H1 (cell line): ENCODE measurements around the gene URAD. TPM values are rescaled to one million over a fixed set of nuclear protein-coding genes. Genes with fewer than 3 reads are reported as not detected.

ENCODE experiments used
- CBX8 ChIP-seq: fragments of 300-800, 300-1000 bp; sonication (generic); IDR thresholded peaks from 2 replicates; pipeline ENCODE4 v1.7.1; 2016; ENCODE audit warnings: low read depth, low read length, borderline replicate concordance
- CHD7 ChIP-seq: fragments of 300-600 bp; sonication (generic); IDR thresholded peaks from 2 replicates; pipeline ENCODE4 v1.7.1; 2012; ENCODE audit warnings: low read length, moderate library complexity, mild to moderate bottlenecking, inconsistent platforms; ENCODE audit not compliant: insufficient replicate concordance
- CTBP2 ChIP-seq: IDR thresholded peaks from 2 replicates; pipeline ENCODE4 v1.7.0; 2011; ENCODE audit warnings: borderline replicate concordance, mild to moderate bottlenecking, moderate library complexity, mixed read lengths, low read length; ENCODE audit not compliant: insufficient read depth, insufficient read length
- MAX ChIP-seq: IDR thresholded peaks from 2 replicates; pipeline ENCODE4 v1.6.1; 2012; ENCODE audit warnings: inconsistent platforms
- POLR2AphosphoS5 ChIP-seq: IDR thresholded peaks from 2 replicates; pipeline ENCODE4 v1.6.1; 2011; ENCODE audit warnings: low read depth, low read length
- polyA plus RNA-seq, 7 experiments: library from polyadenylated mRNA; depleted of rRNA in 3 of 7; stranded (reverse) in 5 of 7; unstranded in 2 of 7; fragments of >200 nt in 5 of 7; fragments of 200-250 nt in 2 of 7; gene quantifications; 1 replicate in 5 of 7; 2 replicates in 1 of 7; 4 replicates in 1 of 7; pipeline versions ENCODE4 v1.2.1 to v1.2.3, GENCODE V29; 2011 to 2013; ENCODE audit warnings: missing spikeins in 2 of 7, mixed read lengths in 2 of 7
- total RNA-seq: library from RNA; stranded (reverse); fragmentation: NEBNext Ultra II Directional; extraction: Animal tissue kit (Norgen Biotek cat#: 25700); gene quantifications from 2 replicates; pipeline ENCODE4 v1.2.1, GENCODE V29; 2021

The URAD gene
- total and polyA plus RNA-seq, 2 of the 8 experiments (the other 6 are each of a cell fraction or from before 2014, with no cell fraction given) = not detected

- TF ChIP-seq CHD7 (no peak), MAX (no peak), CBX8 (no peak), POLR2AphosphoS5 (no peak), CTBP2 (no peak)
Observed at GRCh38 chr13:28033894-28034655, 45.6 kb upstream of the URAD start (continued).
